Pancreas (tissue), 10 donors: Measurements from ENCODE around the gene ADAR. TPM values are rescaled to one million over a fixed set of nuclear protein-coding genes. Genes with fewer than 3 reads are reported as not detected.

ENCODE experiments used
- ATAC-seq, 4 donors: fragments of 200-7000 bp; cut with Tn5 transposase; one replicate each; pipeline versions ENCODE4 v1.8.0 to v1.9.1; 2020; ENCODE audit warnings: mild to moderate bottlenecking in 4 of 4, moderate library complexity in 4 of 4
- DNase-seq, 6 donors: peaks; one replicate each; pipeline ENCODE4 v3.0.0-alpha.2; 2020
- FAIRE-seq: peaks from 2 replicates; lab custom pipeline; 2012; peaks lifted over from hg19 to GRCh38; lab: Jason Lieb, UNC
- H3K27ac ChIP-seq, 4 donors: fragments of 200-600 bp; sonication (generic); 1 replicate in 3 of 4; 2 replicates in 1 of 4; pipeline versions ENCODE4 v1.5.0 to v1.8.0; 2020
- H3K27me3 ChIP-seq, 4 donors: fragments of 200-600 bp; one replicate each; pipeline ENCODE4 v1.8.0; 2021
- H3K36me3 ChIP-seq, 3 donors: fragments of 200-600 bp; sonication (generic) in 1 of 3; one replicate each; pipeline versions ENCODE4 v1.5.0 to v1.8.0; 2020 to 2021
- H3K4me1 ChIP-seq, 3 donors: fragments of 200-600 bp; one replicate each; pipeline ENCODE4 v1.8.0; 2021
- H3K4me3 ChIP-seq, 4 donors: fragments of 200-600 bp; sonication (generic) in 2 of 4; one replicate each; pipeline versions ENCODE4 v1.5.0 to v1.8.0; 2020 to 2021
- H3K9me3 ChIP-seq, 4 donors: fragments of 200-600 bp; one replicate each; pipeline ENCODE4 v1.8.0; 2021
- WGBS, 2 donors: extraction: QIAGEN DNeasy Blood & Tissue Kit; methylation state at CpG; one replicate each; pipeline ENCODE4 v1.1.7; 2013; 5-methylcytosine and 5-hydroxymethylcytosine counted together
- intact Hi-C, 3 donors: fragments of 100-400 bp; cut with DNase I; formaldehyde crosslinking; loops; one replicate each; pipeline versions ENCODE4 v1.11.1 to v1.14.2; 2022
- polyA plus RNA-seq, 2 donors: library from polyadenylated mRNA; stranded (reverse); fragments of 200-250 nt; gene quantifications; one replicate each; pipeline ENCODE4 v1.2.3, GENCODE V29; 2013
- total RNA-seq, 6 donors: library from RNA; stranded (reverse); fragmentation: NEBNext Ultra II Directional in 4 of 6; extraction: Animal tissue kit (Norgen Biotek cat#: 25700) in 4 of 6; gene quantifications; one replicate each; pipeline versions ENCODE4 v1.2.1 to v1.2.4, GENCODE V29; 2021 to 2023
- TF ChIP-seq, protein P1 (sequence below), 4 donors: fragments of 200-600 bp; sonication (generic) in 3 of 4; IDR thresholded peaks; one replicate each; pipeline versions ENCODE4 v1.5.0 to v1.8.0; 2021; ENCODE audit warnings: antibody characterized with exemption in 4 of 4
- donor health status: healthy with polysubstance abuse.
- donor health status: DM: no; HTN: no; CAD: no; lungs with moderate emphysema.
- donor health status: DM: no; HTN: no; CAD: no.
- donor health status: control.
- donor health status: control.
- donor health status: Bipolar disorder and iron deficiency.
- donor health status: DM: yes; HTN: yes; CAD: no.
- donor health status: DM: no; HTN: no; CAD: no.
- donor health status: DM: no; HTN: no; CAD: no.
- donor health status: DM: yes; HTN: yes; CAD: no.

The ADAR gene
- total and polyA plus RNA-seq, 8 donors, result 19.4 to 94.2 (median 47.3) TPM

DNA sequence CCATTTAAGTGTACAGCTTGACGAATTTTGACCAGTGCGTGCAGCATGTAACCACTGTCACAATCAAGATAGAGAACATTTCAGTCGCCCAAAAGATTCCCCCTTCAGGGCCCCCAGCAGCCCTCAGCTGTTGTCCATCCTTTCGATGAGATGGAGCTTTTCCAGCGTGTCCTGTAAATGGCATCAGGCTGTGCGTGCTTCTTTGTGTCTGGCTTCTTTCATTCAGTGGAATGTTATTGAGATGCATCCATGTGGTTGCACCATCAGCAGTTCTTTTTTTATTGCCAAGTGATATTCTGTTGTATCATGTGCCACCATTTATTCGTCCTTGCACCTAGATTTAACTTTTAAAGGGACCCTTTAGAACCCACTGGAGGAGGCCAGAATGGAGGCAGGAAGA lies 71.4 kb downstream of the ADAR start:
- TF ChIP-seq, protein P1, sequence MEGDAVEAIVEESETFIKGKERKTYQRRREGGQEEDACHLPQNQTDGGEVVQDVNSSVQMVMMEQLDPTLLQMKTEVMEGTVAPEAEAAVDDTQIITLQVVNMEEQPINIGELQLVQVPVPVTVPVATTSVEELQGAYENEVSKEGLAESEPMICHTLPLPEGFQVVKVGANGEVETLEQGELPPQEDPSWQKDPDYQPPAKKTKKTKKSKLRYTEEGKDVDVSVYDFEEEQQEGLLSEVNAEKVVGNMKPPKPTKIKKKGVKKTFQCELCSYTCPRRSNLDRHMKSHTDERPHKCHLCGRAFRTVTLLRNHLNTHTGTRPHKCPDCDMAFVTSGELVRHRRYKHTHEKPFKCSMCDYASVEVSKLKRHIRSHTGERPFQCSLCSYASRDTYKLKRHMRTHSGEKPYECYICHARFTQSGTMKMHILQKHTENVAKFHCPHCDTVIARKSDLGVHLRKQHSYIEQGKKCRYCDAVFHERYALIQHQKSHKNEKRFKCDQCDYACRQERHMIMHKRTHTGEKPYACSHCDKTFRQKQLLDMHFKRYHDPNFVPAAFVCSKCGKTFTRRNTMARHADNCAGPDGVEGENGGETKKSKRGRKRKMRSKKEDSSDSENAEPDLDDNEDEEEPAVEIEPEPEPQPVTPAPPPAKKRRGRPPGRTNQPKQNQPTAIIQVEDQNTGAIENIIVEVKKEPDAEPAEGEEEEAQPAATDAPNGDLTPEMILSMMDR (IDR thresholded peaks at IDR 0.05), result no peak
- Histone ChIP-seq H3K27ac (no peak overlapping the region), H3K4me1 (no peaks in the 10 kb centered on the region), H3K36me3 (no peaks in the 10 kb centered on the region), H3K27me3 (no peaks in the 10 kb centered on the region), H3K4me3 (no peak overlapping the region), H3K9me3 (no peaks in the 10 kb centered on the region)
- WGBS, 2 donors, result 64 to 77% methylated on average over 7 of the region's 7 CpGs
- FAIRE-seq (no peak), DNase-seq (no peak), ATAC-seq (no peak)
- intact Hi-C loops, result no loop called here

DNA sequence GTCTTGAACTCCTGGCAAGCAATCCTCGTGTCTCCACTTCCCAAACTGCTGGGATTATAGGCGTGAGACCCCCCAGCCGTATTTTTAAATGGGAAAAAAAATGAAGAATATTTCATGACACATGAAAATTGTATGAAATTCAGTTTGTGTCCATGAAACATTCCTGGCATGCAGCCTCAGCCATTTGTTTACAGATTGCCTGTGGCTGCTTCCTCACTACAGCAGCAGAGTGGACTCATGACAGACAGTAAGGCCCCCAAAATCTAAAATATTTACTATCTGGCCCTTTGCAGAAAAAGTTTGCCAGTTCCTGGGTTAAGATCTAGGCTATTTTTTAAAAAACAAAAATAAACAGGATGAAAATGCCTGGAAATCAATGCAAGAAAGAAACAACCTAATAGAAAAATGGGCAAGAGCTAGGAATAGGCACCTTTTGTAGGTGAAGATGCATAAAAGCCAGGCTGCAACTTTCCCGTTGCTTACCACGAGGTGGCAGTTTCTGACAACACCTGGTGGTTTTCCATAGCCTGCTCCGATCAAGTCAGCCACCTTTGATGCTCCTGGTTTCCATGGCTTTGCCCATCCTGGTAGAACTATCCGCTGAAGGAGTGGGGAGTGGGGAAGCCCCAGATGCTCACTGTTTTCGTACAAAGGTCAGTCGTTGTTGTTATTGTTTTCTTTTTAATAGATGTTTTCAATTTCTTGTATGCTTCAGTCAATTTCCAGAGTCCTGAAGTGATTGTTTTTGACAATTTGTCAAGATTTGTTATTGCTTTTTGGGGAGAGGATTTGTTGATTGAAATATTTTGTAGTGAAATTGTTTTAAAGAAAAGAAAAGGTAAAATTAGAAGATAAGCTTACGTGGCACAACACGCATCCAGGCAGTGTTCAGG lies 73.8 kb downstream of the ADAR start:
- intact Hi-C loops, result no loop called here
- ATAC-seq (peak; percentile 83 to 95 (median 89)), DNase-seq (peak in 3 of 6 donors; percentile 28 to 73 (median 36)), FAIRE-seq (no peak)
- Histone ChIP-seq H3K4me1 (no peaks in the 10 kb centered on the region), H3K4me3 (no peak overlapping the region), H3K27me3 (no peaks in the 10 kb centered on the region), H3K9me3 (no peaks in the 10 kb centered on the region), H3K36me3 (no peaks in the 10 kb centered on the region), H3K27ac (no peak overlapping the region)
- WGBS, 2 donors, result 32 to 39% methylated on average over 11 of the region's 11 CpGs
- TF ChIP-seq, protein P1 (IDR thresholded peaks at IDR 0.05), result peak in 2 of 4 donors; percentile 23 to 45

Other genes with a start within 250 kb of the ADAR start
- gene IL6R, start 202.8 kb downstream of the ADAR start, total RNA-seq, result 10 to 100 TPM in 2 of 6 donors, 1 to 10 TPM in 4; 2.2 to 12.9 (median 7.1) TPM
- gene IL6R, start 202.8 kb downstream of the ADAR start, polyA plus RNA-seq, result 10 to 100 TPM in 1 of 2 donors, 1 to 10 TPM in 1; 4.3 to 10.3 TPM
- gene TDRD10, start 106.0 kb downstream of the ADAR start, total RNA-seq, result under 1 TPM; 0.13 to 0.84 (median 0.35) TPM
- 1 to 10 TPM; 2.9 to 4.7 TPM for gene TDRD10, start 106.0 kb downstream of the ADAR start, polyA plus RNA-seq
- 1 to 10 TPM; 1.0 to 2.7 (median 1.8) TPM for gene SHE, start 105.8 kb downstream of the ADAR start, total RNA-seq
- gene SHE, start 105.8 kb downstream of the ADAR start, polyA plus RNA-seq, result 1 to 10 TPM; 3.0 to 7.3 TPM
- 10 to 100 TPM; 32.9 to 52.2 (median 38.9) TPM for gene UBE2Q1, start 49.5 kb downstream of the ADAR start, total RNA-seq
- 10 to 100 TPM; 22.3 to 39.6 TPM for gene UBE2Q1, start 49.5 kb downstream of the ADAR start, polyA plus RNA-seq
- under 1 TPM; 0.32 to 0.90 (median 0.49) TPM for gene CHRNB2, start 40.4 kb downstream of the ADAR start, total RNA-seq
- 1 to 10 TPM; 1.4 to 3.1 TPM for gene CHRNB2, start 40.4 kb downstream of the ADAR start, polyA plus RNA-seq